ENCODE measurements around the gene DGKD.

Gene DGKD

GRCh38 chr2:233474308-233475160 is 120.2 kb downstream of the DGKD start:
- DNase-seq (ENCODE audit: low read depth in 2 of 2) = no peak

- no peak for DNase-seq (ENCODE audit: low read depth in 2 of 2)
These were observed 121.7 kb downstream of the DGKD start for GRCh38 chr2:233476063-233476410.

- DNase-seq (ENCODE audit: low read depth in 2 of 2) = no peak
These were observed 122.6 kb downstream of the DGKD start for GRCh38 chr2:233476651-233477547.

GRCh38 chr2:233477548-233478433 is 123.5 kb downstream of the DGKD start:
- no peak for DNase-seq (ENCODE audit: low read depth in 2 of 2)

- DNase-seq (ENCODE audit: low read depth in 2 of 2) = no peak
These were observed 125.6 kb downstream of the DGKD start for GRCh38 chr2:233479616-233480489.

GRCh38 chr2:233480490-233481202 is 126.4 kb downstream of the DGKD start:
- DNase-seq (ENCODE audit: low read depth in 2 of 2) = no peak

GRCh38 chr2:233481368-233482142 is 127.3 kb downstream of the DGKD start:
- no peak for DNase-seq (ENCODE audit: low read depth in 2 of 2)

- no peak for DNase-seq (ENCODE audit: low read depth in 2 of 2)
These were observed 128.3 kb downstream of the DGKD start for GRCh38 chr2:233482616-233483015.

- no peak for DNase-seq (ENCODE audit: low read depth in 2 of 2)
These were observed 131.4 kb downstream of the DGKD start for GRCh38 chr2:233485726-233486125.

- no peak for DNase-seq (ENCODE audit: low read depth in 2 of 2)
These were observed 132.1 kb downstream of the DGKD start for GRCh38 chr2:233486357-233486756.

- no peak for DNase-seq (ENCODE audit: low read depth in 2 of 2)
These were observed 132.7 kb downstream of the DGKD start for GRCh38 chr2:233486778-233487552.

GRCh38 chr2:233487748-233488345 is 133.6 kb downstream of the DGKD start:
- no peak for DNase-seq (ENCODE audit: low read depth in 2 of 2)

GRCh38 chr2:233489143-233489542 is 134.8 kb downstream of the DGKD start:
- no peak for DNase-seq (ENCODE audit: low read depth in 2 of 2)

GRCh38 chr2:233489666-233490065 is 135.4 kb downstream of the DGKD start:
- no peak for DNase-seq (ENCODE audit: low read depth in 2 of 2)

GRCh38 chr2:233490831-233491230 is 136.5 kb downstream of the DGKD start:
- no peak for DNase-seq (ENCODE audit: low read depth in 2 of 2)

GRCh38 chr2:233491326-233491725 is 137.0 kb downstream of the DGKD start:
- no peak for DNase-seq (ENCODE audit: low read depth in 2 of 2)

- no peak for DNase-seq (ENCODE audit: low read depth in 2 of 2)
These were observed 137.8 kb downstream of the DGKD start for GRCh38 chr2:233492078-233492477.

- DNase-seq (ENCODE audit: low read depth in 2 of 2) = no peak
These were observed 138.5 kb downstream of the DGKD start for GRCh38 chr2:233492751-233493150.
